D341Med (cell line): Measurements from ENCODE around the gene SERTAD1.
A peak's percentile ranks its signal among the peaks of the same experiment; 100 is the strongest.
"Not testable (repeated sequence)": the region's sequence is repeated elsewhere in the genome, so short reads cannot be mapped to it uniquely, and the experiment has no call there.

Source experiments
- DNase-seq: peaks from one replicate; pipeline ENCODE4 v3.0.0; 2012; ENCODE audit warnings: low spot score

SERTAD1 gene

GRCh38 chr19:40422748-40423566 is 2.8 kb downstream of the SERTAD1 start:
- DNase-seq = no peak

GRCh38 chr19:40421993-40422747 is 3.6 kb downstream of the SERTAD1 start:
- no peak for DNase-seq

DNA sequence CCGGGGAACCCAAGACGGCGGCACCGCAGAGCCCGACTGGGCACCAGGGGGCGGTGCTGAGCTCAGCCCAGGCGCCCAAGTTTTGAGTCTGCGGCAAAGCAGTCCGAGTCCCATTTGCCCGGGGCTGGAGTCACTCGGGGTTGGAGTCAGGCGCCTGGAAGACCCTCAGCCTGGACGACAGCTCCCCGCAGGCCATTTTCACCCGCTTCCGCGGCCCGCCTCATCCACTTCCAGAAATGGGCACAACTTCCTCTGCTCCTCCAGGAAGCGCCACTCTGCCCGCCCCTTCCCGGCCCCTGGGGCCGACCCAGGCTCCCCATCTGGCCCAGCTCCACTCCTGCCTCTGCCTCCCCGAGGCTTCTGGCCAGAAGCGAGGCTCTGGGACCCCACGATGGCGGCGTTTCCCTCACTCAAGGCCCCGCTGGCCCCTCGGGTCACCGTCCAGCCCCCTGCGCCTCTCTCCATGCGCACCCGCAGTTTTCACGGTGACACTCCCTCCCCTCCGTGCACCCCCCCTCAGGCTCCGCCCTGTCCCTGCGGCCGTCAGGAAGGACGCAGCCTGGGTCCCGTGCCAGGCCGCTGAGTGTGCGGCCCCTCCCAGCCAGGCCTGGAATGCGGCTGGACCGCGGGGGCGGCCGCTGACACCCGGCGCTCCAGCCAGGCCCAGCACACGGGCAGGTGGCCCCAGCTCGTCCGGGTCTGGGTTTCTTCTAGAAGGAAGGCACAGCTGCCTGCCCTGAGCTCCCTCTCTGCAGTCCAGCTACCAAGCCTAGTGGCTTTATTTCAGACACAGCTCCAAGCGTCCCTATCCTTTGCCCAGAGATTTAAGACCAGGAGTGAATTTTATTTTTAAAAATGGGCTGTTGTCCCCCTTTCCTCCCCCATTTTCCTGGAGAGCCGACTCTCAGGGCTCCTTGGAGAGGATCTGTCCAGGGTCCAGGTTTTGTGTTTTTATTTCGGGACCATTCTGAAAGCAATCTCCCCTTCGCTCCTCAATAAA is 4.7 kb downstream of the SERTAD1 start:
- peak; percentile 87 for DNase-seq

- no peak for DNase-seq
These were observed 5.4 kb downstream of the SERTAD1 start for GRCh38 chr19:40420451-40420765.

DNA sequence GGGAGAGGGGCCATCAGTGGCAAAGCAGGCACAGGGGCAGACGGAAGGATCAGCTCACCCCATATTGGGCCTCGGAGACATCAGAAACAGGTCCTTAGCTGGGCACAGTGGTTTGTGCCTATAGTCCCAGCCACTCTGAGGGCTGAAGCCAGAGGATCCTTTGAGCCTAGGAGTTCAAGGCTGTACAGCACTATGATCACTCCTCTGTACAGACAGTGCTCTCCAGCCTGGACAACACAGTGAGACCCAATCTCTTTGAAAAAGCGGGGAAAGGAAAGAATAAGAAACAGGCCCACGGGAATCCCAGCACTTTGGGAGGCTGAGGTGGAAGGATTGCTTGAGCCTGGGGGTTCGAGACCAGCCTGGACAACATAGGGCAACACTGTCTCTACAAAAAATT is 6.0 kb downstream of the SERTAD1 start:
- no peak for DNase-seq

DNA sequence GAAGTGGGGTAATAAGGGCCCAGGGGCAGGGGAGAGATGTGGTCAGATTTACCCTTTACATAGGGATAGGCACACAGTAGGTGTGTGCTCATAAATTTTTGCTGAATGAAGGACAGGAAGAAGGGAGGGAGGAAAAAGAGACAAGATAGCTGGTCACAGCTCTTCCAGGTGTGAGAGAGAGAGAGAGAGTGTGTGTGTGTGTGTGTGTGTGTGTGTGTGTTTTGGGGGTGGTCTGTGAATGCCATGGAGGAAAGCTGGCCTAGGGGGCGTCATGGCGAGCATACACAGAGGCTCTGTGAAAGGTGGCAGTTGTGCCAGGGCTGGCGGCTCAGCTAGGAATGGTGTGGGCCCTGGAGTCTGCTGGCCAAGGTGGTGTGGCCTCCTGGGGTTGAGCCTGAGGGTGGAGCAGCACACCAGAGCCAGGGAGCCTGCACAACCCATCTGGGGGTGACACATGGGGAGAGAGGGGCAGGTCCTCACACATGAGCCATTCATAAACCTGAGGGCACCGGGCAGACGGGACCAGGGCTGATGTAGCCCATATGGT is 6.7 kb downstream of the SERTAD1 start:
- DNase-seq = no peak

DNA sequence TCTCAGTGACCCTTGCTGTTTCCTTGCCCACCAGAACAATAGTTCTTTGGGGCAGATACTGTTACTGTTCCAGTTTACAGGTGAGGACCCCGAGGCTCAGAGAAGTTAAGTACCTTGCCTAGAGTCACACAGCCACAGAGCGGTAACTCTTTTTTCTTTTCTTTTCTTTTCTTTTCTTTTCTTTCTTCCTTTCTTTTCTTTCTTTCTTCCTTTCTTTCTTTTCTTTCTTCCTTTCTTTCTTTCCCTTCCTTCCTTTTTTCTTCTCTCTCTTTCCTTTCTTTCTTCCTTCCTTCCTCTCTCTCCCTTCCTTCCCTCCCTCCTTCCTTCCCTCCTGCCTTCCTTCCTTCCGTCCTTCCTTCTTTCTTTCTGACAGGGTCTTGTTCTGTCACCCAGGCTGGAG is 7.8 kb downstream of the SERTAD1 start:
- DNase-seq = no peak

DNA sequence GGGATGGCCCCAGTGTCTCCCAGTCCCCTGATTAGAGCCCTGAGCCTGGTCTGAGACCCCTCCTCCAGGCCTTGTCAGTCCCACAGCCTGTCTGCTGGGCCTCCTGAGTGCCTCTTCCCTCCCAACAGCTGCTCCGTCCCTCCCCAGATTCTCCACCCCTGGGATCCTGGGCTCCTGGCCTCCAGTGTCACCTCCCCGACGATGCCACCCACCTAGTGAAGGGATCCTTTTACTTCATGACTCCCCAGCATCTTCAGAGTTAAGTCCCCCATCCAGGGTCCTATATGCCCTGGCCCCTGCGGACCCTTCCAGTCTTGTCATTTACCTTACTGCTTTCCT is 8.2 kb downstream of the SERTAD1 start:
- DNase-seq = no peak

DNA sequence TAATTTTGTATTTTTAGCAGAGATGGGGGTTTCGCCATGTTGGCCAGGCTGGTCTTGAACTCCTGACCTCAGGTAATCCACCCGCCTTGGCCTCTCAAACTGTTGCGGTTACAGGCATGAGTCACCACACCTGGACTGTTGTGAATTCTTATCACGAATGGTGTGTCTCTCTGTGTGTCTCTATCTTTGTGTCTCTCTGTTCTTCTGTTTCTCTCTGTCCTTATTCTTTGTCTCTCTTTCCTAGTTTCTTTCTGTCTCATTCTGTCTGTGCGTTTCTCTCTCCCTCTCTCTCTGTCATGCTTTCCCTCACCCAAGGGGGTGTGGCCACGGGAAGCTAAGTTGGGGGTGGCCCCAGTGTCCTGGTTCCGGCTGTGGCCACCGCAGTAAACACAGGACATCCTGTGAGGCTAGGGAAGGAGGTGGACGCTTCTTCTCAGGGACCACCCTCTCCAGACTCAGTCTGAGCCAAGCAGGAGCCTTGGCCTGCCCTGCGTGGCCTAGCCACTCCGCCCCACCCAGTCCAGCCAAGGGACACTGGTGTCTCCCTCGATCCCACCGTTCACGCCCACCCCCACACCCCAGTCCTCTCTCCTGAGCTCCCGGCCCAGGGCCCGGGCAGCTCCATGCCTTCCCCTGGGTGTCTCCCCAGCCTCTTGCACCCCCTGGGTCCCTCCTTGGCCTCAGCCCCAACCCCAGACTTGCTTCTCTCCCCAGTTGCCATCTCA is 8.7 kb downstream of the SERTAD1 start:
- no peak for DNase-seq

GRCh38 chr19:40415768-40416167 is 10.0 kb downstream of the SERTAD1 start:
- no peak for DNase-seq

DNA sequence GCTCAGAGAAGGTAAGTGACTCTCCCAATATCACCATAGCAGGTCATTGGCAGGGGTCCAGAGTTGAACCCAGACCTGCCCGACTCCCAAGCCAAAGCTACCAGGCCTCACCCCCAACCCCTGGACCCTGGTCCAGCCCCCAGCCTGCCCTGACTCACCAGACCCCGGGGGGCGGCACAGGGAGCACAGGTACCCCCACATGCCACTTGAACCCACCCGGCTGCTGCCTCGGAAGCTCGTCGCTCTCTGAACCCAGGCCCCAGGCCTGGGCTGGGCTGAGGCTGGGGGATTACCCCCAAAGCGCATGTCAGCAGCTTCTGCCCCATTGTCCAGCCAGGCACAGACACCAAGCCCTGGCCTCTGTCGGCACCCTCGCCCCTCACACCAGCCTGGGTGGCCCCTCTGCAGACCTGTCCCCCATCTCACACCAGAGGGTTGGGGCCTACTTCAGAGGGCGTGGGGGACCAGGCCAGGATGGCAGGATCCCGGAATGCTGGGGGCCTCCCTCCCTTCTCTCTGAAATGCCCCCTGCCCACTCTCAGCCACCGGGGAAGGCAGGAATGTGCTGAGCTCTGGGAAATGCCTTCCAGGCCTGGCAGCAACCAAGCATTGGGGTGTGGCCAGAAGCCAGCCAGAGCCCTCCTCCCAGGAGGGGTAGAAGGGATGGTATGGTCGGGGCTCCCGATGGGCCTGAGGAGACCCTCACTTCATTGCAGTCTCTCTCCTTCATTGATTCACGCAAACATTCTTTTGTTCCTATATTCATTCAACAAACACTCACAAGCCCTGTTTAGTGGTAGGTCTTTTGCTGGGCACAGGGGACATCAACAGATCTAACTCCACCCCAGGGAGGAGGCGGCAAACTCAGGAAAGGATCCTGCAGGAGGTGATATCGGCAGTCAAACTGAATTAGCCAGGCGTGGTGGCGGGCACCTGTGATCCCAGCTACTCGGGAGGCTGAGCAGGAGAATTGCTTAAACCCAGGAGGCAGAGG is 11.0 kb downstream of the SERTAD1 start:
- DNase-seq = no peak

DNA sequence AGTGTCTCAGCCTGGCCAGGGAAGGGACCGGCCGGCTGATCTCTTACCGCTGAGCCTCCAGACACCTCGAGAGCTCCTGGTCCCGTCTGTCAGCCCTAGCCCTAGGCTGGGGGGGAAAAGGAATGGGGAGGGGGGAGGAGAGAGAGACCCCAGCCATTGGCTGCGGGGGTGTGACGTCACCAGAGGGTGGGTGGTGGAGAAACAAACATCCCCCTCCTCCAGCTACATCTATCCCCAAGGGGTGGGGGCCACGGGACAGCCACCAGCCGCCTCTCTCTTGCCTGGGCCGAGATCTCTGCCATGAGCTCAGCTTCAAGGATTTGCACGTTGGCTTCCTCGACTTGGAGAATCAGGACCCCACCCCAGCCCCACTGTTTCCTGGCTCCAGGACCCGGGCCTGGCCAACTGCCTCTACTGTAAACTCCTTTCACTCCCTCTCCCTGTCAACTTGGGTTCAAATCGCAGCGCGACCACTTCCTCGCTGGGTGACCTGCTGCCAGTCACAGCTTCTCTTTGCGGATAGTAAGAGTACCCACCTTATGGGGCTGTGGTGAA is 12.4 kb downstream of the SERTAD1 start, which contains the start of gene PRX:
Gene PRX (minus strand): TSS at position 88 of the 555 bp plus-strand sequence. CDS start 5,446 bp downstream, outside the sequence.
- peak; percentile 42 for DNase-seq

GRCh38 chr19:40412866-40413265 is 12.9 kb downstream of the SERTAD1 start:
- no peak for DNase-seq

- no peak for DNase-seq
These were observed 13.8 kb downstream of the SERTAD1 start for GRCh38 chr19:40411958-40412499.

GRCh38 chr19:40411125-40411842 is 14.5 kb downstream of the SERTAD1 start:
- DNase-seq = no peak

DNA sequence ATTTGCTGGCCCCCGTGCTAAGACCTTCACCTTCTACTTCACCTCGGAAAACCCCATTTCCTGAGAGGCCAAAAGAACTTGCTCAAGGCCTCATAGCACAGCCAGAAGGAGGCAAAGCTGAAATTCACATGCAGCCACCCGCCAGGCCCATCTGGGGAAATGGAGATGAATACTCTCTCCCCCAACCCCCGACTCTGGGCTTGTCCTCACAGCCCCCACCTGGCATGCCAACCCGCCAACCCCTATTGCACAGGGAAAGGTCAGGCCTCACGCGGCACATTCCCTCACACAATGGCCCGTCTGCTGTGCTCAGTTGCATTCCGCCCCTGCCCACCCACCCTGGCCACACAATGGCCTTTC is 15.8 kb downstream of the SERTAD1 start:
- no peak for DNase-seq

- DNase-seq = not testable (repeated sequence)
These were observed 17.2 kb downstream of the SERTAD1 start for GRCh38 chr19:40408598-40408925.

GRCh38 chr19:40407714-40408597 is 17.8 kb downstream of the SERTAD1 start:
- DNase-seq = no peak
